HepG2 (cell line): ENCODE results near the gene S100P. TPM values are rescaled to one million over a fixed set of nuclear protein-coding genes. Genes with fewer than 3 reads are reported as not detected.
A peak's percentile ranks its signal among the peaks of the same experiment; 100 is the strongest.

ENCODE experiments used
- HDAC1 ChIP-seq: sonication (generic); formaldehyde crosslinking; IDR thresholded peaks from 2 replicates; pipeline ENCODE4 v1.5.1; 2020; ENCODE audit warnings: mild to moderate bottlenecking, missing genetic modification reagents
- HOXA5 ChIP-seq: sonication (generic); formaldehyde crosslinking; IDR thresholded peaks from 2 replicates; pipeline ENCODE4 v1.4.0; 2020; ENCODE audit warnings: missing genetic modification reagents
- MED13 ChIP-seq: sonication (generic); formaldehyde crosslinking; IDR thresholded peaks from 2 replicates; pipeline ENCODE4 v1.5.0; 2020; ENCODE audit warnings: missing genetic modification reagents
- MEF2D ChIP-seq: sonication (generic); formaldehyde crosslinking; IDR thresholded peaks from 2 replicates; pipeline ENCODE4 v1.5.1; 2020; ENCODE audit warnings: mild to moderate bottlenecking, missing genetic modification reagents
- NFE2 ChIP-seq: sonication (generic); formaldehyde crosslinking; IDR thresholded peaks from 2 replicates; pipeline ENCODE4 v1.4.0; 2020; ENCODE audit warnings: missing genetic modification reagents
- NONO ChIP-seq, 2 experiments: fragments of 450-650 bp in 1 of 2; sonication (generic) in 1 of 2; formaldehyde crosslinking in 1 of 2; IDR thresholded peaks in 1 of 2; conservative IDR thresholded peaks in 1 of 2; 2 replicates each; pipeline versions ENCODE4 v1.6.1 to v1.8.0; 2017 to 2022; ENCODE audit warnings: mild to moderate bottlenecking in 1 of 2, missing genetic modification reagents in 1 of 2, moderate library complexity in 1 of 2
- POLR2A ChIP-seq, 2 experiments: IDR thresholded peaks; 2 replicates each; pipeline ENCODE4 v1.6.1; 2011; ENCODE audit warnings: low read depth in 2 of 2, low read length in 2 of 2, mild to moderate bottlenecking in 1 of 2, moderate library complexity in 1 of 2; ENCODE audit not compliant: insufficient read depth in 1 of 2
- SMAD3 ChIP-seq: sonication (generic); formaldehyde crosslinking; IDR thresholded peaks from 2 replicates; pipeline ENCODE4 v1.4.0; 2020; ENCODE audit warnings: missing genetic modification reagents
- YY1 ChIP-seq: IDR thresholded peaks from 2 replicates; pipeline ENCODE4 v1.6.1; 2011; ENCODE audit warnings: low read length, low read depth, moderate library complexity, mild to moderate bottlenecking; ENCODE audit not compliant: insufficient read depth, insufficient replicate concordance
- ZC3H4 ChIP-seq: sonication (generic); formaldehyde crosslinking; IDR thresholded peaks from 2 replicates; pipeline ENCODE4 v1.4.0; 2020; ENCODE audit warnings: missing genetic modification reagents, borderline replicate concordance
- ZNF263 ChIP-seq: sonication (generic); formaldehyde crosslinking; IDR thresholded peaks from 2 replicates; pipeline ENCODE4 v1.4.0; 2020; ENCODE audit warnings: missing genetic modification reagents
- ZNF569 ChIP-seq: sonication (generic); formaldehyde crosslinking; IDR thresholded peaks from 2 replicates; pipeline ENCODE4 v1.5.0; 2020; ENCODE audit warnings: mild to moderate bottlenecking, missing genetic modification reagents, moderate library complexity, borderline replicate concordance
- ZNF781 ChIP-seq: sonication (generic); formaldehyde crosslinking; IDR thresholded peaks from 2 replicates; pipeline ENCODE4 v1.5.1; 2020; ENCODE audit warnings: borderline replicate concordance, mild to moderate bottlenecking, missing genetic modification reagents; ENCODE audit errors: not compliant biosample characterization
- ZNF816 ChIP-seq: sonication (generic); formaldehyde crosslinking; IDR thresholded peaks from 2 replicates; pipeline ENCODE4 v1.8.0; 2022; ENCODE audit warnings: missing genetic modification reagents, mild to moderate bottlenecking, borderline replicate concordance
- ZSCAN22 ChIP-seq: sonication (generic); formaldehyde crosslinking; IDR thresholded peaks from 2 replicates; pipeline ENCODE4 v1.4.0; 2020; ENCODE audit warnings: mild to moderate bottlenecking, missing genetic modification reagents
- polyA plus RNA-seq, 8 experiments: library from polyadenylated mRNA; depleted of rRNA in 3 of 8; stranded (reverse) in 7 of 8; unstranded in 1 of 8; fragments of >200 nt; fragmentation: Illumina TruSeq in 4 of 8; extraction: Trizol in 4 of 8; gene quantifications; 2 replicates each; pipeline versions ENCODE4 v1.2.1 to v1.2.3, GENCODE V29; 2011 to 2016; ENCODE audit warnings: low read depth in 4 of 8, missing spikeins in 1 of 8, mixed read lengths in 1 of 8; ENCODE audit not compliant: insufficient read depth in 1 of 8
- total RNA-seq, 5 experiments: library from RNA; depleted of rRNA; stranded (reverse); fragments of >200 nt; fragmentation: Illumina TruSeq; extraction: Trizol; gene quantifications; 2 replicates each; pipeline ENCODE4 v1.2.3, GENCODE V29; 2016; ENCODE audit warnings: low read depth in 1 of 5
- TF ChIP-seq, protein P1 (sequence below): sonication (generic); formaldehyde crosslinking; IDR thresholded peaks from 2 replicates; pipeline ENCODE4 v1.4.0; 2020; ENCODE audit warnings: mild to moderate bottlenecking, missing genetic modification reagents
- TF ChIP-seq, protein P2 (sequence below): sonication (generic); formaldehyde crosslinking; IDR thresholded peaks from 2 replicates; pipeline ENCODE4 v1.5.1; 2020; ENCODE audit warnings: mild to moderate bottlenecking, missing genetic modification reagents, moderate library complexity
- TF ChIP-seq, protein P3 (sequence below): sonication (generic); formaldehyde crosslinking; IDR thresholded peaks from 2 replicates; pipeline ENCODE4 v1.4.0; 2020; ENCODE audit warnings: missing genetic modification reagents, borderline replicate concordance
- TF ChIP-seq, protein P4 (sequence below): sonication (generic); formaldehyde crosslinking; conservative IDR thresholded peaks from 2 replicates; pipeline ENCODE4 v1.8.1; 2023; ENCODE audit warnings: missing genetic modification reagents

The S100P gene
- total and polyA plus RNA-seq, 2 of the 13 experiments (the other 11 are each of a cell fraction or from before 2014, with no cell fraction given), result 278 to 1,649 TPM

DNA sequence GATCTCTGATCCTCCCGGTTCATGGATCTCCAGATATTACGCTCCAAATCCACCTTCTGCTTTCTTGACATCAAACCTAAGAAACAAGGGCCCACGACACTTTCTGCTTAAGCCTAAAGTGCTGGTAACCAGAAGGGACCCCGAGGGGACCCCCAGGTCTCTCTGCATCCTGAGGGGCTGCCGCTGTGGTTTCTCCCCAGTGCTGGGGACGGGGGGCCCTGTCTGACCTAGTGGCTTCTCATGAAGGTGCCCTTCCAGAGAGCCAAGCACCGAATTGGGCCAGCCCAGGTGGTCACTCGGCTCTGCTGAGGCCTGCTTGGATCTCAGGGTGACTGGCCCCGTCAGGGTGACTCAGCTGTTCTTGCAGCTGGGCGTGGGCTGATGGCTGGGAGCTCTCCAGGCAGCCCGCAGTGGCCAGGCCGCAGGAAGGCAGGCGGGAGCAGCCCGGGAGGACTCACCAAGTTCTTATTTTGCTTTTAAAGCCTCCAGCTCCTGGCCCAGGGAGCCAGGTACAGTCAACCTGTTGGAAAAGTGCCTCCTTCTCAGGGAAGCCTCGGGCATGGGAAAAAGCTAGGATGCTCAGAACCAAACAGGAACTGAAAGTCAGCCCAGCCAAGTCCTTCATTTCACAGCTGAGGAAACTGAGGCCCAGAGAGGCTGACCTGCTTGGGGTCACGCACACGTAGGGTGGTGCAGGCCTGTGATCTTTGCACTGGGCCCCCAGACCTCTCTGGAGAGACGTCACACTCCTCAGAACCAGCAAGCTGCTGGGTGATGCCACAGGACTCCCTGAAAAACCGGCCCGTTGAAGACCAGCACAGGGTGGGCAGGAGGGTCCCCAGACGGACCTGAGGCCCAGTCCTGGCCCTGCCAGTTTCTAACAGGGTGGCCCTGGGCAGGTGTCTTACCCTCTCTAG lies 39.0 kb downstream of the S100P start (continued):
- TF ChIP-seq, protein P1, sequence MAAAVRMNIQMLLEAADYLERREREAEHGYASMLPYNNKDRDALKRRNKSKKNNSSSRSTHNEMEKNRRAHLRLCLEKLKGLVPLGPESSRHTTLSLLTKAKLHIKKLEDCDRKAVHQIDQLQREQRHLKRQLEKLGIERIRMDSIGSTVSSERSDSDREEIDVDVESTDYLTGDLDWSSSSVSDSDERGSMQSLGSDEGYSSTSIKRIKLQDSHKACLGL (CRISPR knock-in tag), result 0 out of 2 replicates have a peak, but pooled peaks have one; percentile 6
- TF ChIP-seq ZNF263 (CRISPR knock-in tag) (peak; percentile 93), HDAC1 (peak; percentile 51; the same call in 1 of the 2 replicates), ZNF816 (CRISPR knock-in tag) (no peak), NONO (IDR thresholded peaks at IDR 0.05) (no peak), NONO (CRISPR knock-in tag; conservative IDR thresholded peaks at IDR 0.05) (peak; percentile 5; the same call in 1 of the 2 replicates), ZC3H4 (no peak; the same call in none of the 2 replicates), MEF2D (peak; percentile 40; the same call in 1 of the 2 replicates), YY1 (peak; percentile 20), POLR2A (IDR thresholded peaks at IDR 0.05; ENCODE audit: insufficient read depth in 1 of 2, low read depth in 2 of 2, low read length in 2 of 2) (peak in 1 of 2 experiments; percentile 73; a peak in 2 of 4 replicates), MED13 (0 out of 2 replicates have a peak, but pooled peaks have one; percentile 70), HOXA5 (peak; percentile 59; the same call in 1 of the 2 replicates), NFE2 (CRISPR knock-in tag) (peak; percentile 97), SMAD3 (no peak), ZNF569 (CRISPR knock-in tag) (no peak), ZSCAN22 (CRISPR knock-in tag) (no peak), ZNF781 (CRISPR knock-in tag) (peak; percentile 56)
- TF ChIP-seq, protein P2, sequence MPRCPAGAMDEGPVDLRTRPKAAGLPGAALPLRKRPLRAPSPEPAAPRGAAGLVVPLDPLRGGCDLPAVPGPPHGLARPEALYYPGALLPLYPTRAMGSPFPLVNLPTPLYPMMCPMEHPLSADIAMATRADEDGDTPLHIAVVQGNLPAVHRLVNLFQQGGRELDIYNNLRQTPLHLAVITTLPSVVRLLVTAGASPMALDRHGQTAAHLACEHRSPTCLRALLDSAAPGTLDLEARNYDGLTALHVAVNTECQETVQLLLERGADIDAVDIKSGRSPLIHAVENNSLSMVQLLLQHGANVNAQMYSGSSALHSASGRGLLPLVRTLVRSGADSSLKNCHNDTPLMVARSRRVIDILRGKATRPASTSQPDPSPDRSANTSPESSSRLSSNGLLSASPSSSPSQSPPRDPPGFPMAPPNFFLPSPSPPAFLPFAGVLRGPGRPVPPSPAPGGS (CRISPR knock-in tag), result no peak; the same call in 1 of the 2 replicates
- TF ChIP-seq, protein P3, sequence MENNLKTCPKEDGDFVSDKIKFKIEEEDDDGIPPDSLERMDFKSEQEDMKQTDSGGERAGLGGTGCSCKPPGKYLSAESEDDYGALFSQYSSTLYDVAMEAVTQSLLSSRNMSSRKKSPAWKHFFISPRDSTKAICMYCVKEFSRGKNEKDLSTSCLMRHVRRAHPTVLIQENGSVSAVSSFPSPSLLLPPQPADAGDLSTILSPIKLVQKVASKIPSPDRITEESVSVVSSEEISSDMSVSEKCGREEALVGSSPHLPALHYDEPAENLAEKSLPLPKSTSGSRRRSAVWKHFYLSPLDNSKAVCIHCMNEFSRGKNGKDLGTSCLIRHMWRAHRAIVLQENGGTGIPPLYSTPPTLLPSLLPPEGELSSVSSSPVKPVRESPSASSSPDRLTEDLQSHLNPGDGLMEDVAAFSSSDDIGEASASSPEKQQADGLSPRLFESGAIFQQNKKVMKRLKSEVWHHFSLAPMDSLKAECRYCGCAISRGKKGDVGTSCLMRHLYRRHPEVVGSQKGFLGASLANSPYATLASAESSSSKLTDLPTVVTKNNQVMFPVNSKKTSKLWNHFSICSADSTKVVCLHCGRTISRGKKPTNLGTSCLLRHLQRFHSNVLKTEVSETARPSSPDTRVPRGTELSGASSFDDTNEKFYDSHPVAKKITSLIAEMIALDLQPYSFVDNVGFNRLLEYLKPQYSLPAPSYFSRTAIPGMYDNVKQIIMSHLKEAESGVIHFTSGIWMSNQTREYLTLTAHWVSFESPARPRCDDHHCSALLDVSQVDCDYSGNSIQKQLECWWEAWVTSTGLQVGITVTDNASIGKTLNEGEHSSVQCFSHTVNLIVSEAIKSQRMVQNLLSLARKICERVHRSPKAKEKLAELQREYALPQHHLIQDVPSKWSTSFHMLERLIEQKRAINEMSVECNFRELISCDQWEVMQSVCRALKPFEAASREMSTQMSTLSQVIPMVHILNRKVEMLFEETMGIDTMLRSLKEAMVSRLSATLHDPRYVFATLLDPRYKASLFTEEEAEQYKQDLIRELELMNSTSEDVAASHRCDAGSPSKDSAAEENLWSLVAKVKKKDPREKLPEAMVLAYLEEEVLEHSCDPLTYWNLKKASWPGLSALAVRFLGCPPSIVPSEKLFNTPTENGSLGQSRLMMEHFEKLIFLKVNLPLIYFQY (CRISPR knock-in tag), result peak; percentile 84; the same call in 1 of the 2 replicates
- TF ChIP-seq, protein P4, sequence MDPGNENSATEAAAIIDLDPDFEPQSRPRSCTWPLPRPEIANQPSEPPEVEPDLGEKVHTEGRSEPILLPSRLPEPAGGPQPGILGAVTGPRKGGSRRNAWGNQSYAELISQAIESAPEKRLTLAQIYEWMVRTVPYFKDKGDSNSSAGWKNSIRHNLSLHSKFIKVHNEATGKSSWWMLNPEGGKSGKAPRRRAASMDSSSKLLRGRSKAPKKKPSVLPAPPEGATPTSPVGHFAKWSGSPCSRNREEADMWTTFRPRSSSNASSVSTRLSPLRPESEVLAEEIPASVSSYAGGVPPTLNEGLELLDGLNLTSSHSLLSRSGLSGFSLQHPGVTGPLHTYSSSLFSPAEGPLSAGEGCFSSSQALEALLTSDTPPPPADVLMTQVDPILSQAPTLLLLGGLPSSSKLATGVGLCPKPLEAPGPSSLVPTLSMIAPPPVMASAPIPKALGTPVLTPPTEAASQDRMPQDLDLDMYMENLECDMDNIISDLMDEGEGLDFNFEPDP (CRISPR knock-in tag), result no peak
